DMS53 treated with DMSO at 0.1 percent for 48 hours (cell line): Measurements from ENCODE around the gene PKIB.
"Not testable (repeated sequence)": the region's sequence is repeated elsewhere in the genome, so short reads cannot be mapped to it uniquely, and the experiment has no call there.

Source experiments
- DNase-seq: peaks from one replicate; lab custom pipeline; 2025; ENCODE audit not compliant: unreplicated experiment; lab: John Stamatoyannopoulos, UW

PKIB gene

DNA sequence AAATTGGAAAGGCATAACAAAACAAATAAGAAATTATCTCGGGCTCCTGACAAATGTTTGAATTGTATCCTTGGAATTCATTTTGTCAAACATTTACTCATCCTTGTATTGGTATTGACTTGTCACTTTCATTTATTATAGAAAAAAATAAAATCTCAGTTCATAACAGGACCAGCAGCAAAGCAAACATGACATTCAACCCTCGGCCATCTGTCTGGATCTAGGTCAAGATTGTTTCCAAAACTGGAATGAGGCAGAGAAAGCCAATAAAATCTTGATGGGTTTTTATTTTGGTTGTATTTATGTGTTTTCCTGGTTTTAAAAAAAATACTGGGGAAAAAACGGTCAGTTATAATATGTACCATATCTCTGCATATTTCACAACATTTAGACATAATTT is 126.4 kb downstream of the PKIB start:
- DNase-seq = peak; percentile 46

DNA sequence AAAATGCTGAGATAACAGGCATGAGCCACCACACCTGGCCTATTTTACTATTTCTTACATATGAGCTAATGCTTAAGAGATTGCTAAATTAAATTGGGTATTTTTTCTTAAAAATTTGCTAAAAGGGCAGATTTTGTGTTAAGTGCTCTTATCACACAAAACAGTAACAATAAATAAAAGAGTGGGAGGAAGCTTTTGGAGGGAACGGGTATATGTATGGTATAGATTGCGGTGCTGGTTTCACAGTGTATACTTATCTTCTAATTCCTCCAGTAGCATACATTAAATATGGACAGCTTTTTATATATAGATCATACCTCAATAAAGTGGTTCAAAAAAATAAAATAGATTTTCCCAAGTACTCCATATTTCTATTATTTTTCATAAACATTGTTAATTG is 129.9 kb downstream of the PKIB start:
- DNase-seq = no peak

DNA sequence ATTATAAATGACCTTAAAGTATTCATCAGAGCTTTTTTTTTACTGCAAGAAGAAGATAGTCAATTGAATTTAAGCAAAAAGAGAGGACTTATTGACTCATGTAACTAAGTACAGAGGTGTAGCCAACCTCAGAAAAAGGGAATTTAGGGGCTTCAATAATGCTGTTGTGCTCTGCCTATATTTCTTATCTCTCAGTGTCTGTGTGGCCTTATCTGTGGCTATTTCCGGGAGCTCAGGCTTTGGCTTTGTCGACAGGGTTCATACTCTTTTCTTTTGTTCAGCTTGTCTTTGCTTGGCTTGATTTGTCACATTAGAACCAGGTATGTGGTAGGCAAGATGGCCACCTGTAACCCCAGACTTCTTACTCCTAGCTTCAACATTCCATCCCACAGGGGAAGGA is 130.7 kb downstream of the PKIB start:
- no peak for DNase-seq

DNA sequence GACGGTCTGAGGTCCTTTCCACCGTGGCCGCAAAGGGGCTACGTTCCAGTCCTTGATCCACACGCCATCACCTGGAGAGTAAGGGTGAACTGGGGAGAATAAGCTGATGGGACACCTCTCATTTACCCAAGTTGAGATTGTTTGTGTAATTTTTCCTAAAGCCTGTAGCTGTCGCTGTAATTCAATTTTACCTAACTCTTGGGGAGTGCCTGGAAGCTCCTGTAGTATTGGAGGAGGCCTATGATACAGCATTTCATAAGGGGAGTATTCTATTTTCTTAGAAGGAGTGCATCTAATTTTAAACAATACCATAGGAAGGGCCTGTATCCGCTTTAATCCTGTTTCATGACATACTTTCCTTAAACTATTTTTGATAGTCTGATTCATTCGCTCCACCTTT is 134.0 kb downstream of the PKIB start:
- DNase-seq = not testable (repeated sequence)

DNA sequence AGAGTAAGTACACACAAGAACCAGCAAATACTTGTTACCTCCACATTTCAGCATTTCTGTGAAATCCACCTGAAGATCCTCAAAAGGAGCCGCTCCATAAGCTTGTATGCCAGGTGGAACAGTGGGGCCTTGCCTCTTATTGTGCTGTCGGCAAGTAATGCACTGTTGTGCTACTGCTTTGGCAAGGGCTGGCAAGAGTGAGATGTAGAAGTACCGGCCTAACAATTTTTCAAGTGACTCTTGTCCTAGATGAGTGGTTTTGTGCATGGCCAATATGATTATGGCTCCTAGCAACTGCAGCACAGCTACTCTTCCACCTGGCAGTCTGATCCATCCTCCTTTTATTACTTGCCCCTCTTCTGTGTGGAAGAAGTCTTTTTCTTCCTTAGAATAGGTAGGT is 134.7 kb downstream of the PKIB start:
- DNase-seq = not testable (repeated sequence)

DNA sequence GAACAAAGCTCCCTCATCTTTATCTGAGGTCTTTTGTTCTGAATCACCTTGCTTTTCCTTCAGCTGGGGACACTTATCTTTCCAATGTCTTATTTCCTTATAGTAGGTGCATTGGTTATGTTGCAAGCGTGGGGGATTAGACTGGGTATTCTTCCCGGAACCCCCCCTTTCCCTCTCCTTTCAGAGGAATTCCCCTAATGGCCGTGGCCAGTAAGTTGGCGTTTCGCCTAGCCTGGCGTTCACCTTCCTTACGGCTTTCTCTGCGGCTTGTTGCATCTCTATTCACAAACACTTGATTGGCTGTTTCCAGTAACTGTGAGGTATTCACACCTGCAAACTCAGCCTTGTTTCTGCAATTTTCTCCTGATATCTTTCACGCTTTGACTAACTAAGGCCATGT is 136.5 kb downstream of the PKIB start:
- no peak for DNase-seq

DNA sequence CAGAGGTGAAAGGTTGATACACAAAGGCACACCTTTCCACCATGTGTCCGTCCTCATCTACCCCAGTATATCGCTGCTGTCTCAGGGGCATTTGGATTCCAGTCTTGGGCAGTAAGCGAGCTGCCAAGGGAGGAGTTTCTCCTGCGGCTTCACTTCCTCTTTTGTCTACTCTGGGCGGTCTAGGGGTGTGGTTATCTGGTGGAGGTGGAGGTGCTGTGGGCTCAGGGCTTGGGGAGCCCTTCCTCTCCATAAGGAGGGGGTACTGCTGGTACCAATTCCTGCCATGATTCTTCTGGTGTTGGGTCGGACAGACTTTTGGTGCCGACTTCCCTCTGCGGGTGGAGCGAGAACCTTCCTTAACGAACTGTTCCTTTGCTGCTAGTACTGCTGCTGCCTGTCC is 137.4 kb downstream of the PKIB start:
- DNase-seq = no peak

DNA sequence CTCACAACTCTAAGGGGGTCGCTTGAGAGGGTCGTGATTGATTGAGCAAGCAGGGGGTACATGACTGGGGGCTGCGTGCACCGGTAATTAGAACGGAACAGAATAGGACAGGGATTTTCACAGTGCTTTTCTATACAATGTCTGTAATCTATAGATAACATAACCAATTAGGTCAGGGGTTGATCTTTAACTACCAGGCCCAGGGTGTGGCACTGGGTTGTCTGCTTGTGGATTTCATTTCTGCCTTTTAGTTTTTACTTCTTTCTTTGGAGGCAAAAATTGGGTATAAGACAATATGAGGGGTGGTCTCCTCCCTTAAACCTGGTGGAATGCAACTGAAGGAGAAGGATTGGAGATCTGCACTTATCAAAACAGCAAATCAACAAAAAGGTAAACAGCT is 138.7 kb downstream of the PKIB start:
- DNase-seq = not testable (repeated sequence)

DNA sequence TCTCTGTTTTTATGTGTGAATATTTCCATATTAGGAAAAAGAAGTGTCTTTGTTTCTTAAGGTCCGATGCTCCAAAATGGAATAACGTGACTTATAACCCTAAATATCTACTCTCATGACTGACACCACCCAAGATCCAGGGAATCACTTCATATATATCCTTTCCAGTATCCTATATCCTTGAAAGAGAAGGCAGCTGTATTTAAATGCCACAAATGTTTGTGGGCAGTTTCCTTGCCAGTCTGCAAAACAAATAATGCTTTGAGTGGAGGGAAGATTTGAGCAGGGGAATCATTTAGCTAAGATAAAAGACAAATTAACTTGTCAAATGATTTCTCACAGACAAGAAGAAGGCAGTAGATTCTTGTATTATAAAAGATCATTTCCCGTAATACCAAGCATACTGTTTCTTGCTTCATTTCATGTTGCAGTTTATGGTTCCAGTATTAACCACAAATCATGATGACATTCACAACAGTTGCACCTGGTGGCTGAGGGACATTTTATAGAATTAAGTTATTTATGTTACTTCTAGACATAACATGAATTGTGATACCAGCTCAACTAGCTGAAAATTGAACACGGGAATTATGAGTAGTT is 139.3 kb downstream of the PKIB start:
- peak; percentile 7 for DNase-seq

DNA sequence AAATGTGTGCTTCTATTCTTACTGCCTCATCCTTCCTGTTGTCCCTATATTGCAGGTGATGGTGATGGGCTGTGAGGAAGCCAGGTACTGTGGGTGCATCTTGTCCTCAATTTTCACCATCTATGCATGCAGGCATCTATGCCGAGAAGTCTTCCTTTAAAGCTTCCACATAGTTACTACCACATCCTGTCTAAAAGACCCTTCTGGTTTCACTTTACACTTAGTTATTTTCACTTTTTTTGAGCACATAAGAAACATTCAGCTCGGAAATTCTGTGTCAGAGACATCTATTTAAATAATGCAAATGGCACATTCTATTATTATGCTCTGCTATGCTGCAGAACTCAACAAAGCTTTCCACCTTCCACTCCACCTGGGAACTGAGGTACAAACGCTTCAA is 141.1 kb downstream of the PKIB start:
- DNase-seq = no peak

DNA sequence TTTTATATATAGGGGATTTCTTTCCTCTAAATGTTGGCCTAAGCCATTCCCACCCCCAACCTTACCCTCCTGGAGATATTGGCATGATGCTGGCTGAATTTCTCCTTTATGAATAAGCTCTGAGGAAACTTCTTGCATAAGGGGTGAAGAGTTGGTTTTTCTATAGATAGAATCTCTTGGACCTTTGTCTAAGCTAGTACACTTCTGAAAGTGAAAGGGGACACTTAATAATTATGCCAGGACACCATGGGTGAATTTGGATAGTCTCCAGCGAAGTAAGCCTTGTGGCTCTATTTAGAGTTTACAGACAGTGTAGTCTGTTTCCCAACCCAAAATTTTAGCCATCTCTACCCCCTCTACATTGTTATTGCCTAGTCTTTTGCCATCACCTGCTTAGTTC is 142.3 kb downstream of the PKIB start:
- DNase-seq = no peak

DNA sequence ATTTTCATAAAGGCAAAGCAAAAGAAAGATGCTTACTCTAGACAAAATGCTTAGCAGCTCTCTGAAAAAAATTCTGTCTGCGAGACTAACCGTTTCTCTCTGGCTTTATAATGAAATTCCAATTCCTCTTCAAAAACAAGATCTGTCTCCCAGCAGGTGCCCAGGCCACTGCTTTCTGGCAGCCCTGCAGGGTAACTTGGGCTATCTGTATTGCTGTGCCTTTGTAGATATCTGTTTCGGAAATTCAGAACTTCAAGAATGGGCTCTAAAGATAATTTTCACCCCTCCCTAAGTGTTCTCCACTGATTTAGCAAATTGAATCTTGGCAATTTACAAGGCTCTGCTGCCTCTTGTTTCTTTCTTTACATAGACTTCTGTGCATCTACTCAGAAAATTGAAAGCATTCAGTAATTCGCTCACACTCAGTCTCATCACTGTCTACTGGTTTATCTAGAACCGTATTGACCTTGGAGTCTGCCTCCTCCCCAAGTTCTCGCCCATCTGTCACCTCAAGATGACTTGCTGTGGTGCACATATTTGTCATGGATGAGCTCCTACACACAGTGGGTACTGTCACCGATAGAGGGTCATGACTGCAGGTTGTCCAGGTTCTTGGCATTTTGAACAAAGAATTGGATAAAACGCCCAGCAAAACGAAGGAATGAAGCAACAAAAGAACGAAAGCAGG is 142.9 kb downstream of the PKIB start:
- DNase-seq = no peak

DNA sequence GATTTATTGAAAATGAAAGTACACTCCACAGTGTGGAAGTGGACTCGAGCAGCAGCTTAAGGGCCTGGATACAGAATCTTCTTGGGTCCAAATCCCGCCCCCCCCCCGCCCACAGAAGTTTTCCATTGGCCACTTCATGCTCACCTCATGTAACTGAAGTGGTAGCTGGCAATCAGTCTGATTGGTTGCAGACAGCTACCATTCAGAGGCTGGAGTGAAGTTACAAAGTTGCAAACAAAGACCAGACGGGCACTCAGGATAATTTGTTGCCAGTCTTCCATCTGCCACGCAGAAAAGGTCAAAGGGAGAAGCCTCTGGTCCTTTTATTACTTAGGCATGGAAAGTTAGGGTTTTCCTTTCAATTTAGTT is 143.5 kb downstream of the PKIB start:
- DNase-seq = no peak

DNA sequence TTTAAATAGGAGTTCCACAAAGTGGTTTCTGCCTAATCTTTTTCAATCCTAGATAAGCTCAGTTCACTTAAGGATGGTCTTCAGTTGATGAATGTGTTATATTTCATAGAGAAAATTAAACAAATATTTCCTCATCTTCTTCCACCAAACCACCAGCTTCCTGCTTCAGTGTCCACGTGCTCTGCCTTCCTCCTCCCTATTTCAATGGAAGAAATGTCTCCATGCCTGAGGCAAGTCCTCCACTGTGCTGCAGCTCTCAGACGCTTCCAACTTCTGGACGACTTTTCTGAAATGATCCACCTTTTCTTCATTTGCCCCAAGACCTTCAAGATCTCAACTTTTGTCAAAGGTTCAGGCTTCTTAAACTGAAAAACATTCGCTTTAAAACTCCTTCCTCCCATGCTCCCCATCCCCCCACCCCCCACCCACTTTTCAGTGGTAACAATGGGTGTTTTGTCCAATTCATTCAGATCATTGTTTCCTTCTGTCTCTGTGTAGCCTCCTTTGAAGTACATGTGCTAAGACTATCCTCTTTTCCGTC is 144.1 kb downstream of the PKIB start:
- DNase-seq = no peak

DNA sequence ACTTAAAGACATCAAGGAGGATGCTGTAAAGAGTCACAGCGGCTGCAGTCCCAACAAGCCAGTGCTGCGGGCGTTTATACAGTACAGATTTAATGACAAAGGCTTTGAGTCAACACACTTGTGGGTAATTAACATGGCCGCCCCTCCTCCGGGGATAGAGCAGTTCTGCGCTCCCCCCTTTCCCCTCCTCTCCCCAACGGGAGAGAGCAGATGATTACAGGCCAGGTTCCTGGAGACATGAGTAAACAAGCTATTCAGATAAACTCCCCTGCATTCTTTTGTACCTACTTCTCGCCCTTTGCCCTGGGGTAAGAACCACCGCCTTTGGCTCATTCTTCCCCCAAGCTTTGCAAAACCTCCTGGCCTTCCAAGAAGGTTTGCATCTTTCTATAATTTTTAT is 145.7 kb downstream of the PKIB start:
- DNase-seq = no peak

DNA sequence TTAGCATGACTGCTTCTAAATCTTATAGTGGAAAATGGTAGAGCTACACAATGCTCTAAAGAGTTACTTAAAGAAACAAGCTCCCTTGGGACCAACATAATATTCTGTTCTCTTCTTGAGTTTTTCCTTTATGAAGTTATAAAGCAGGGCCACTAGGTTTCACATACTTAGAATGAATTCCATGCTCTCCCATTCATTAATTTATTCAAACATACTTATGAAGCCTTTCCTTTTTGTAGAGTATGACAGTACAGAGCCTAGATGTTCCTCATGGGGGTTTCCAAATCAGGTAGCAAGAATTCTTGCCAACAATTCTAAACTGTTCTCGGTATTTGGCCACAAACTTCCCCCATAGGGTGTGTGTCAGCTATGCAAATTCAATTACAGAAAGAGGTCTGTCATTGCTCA is 148.7 kb downstream of the PKIB start:
- DNase-seq = no peak

DNA sequence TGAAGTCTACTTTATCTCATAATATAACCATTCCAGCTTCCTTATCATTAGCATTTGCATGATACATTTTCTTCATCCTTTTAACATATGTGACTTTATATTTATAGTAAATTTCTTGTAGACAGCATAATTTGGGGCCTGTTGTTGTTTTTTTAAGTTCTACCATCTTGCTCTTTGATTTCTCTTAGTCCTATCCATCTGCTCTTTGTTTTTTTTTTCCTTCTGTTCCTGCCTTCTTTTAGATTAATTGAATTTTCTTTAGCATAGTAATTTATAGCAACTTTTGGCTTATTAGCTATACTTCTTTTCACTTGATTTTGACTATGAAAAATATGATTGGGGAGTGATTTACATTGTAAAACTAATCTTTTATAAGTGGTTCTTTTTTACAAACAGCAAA is 150.1 kb downstream of the PKIB start:
- no peak for DNase-seq

DNA sequence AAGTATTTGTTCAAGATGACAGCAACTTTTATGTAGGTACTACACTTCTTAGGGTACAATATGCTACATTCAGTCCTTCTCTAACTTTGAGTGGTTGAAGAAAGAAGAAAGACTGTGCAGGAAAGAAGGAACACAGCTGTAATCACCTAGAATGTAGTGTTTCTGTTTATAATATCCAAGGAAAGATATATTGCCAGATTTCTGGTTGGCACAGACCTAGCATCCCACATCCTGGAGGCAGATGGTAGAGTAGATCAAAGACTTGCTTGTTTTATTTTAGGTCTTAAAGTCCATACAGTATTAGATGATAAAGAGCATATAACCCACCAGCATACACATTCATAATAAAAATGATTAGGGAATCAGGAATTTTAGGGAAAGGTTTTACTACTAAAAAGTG is 156.1 kb downstream of the PKIB start:
- DNase-seq = no peak

DNA sequence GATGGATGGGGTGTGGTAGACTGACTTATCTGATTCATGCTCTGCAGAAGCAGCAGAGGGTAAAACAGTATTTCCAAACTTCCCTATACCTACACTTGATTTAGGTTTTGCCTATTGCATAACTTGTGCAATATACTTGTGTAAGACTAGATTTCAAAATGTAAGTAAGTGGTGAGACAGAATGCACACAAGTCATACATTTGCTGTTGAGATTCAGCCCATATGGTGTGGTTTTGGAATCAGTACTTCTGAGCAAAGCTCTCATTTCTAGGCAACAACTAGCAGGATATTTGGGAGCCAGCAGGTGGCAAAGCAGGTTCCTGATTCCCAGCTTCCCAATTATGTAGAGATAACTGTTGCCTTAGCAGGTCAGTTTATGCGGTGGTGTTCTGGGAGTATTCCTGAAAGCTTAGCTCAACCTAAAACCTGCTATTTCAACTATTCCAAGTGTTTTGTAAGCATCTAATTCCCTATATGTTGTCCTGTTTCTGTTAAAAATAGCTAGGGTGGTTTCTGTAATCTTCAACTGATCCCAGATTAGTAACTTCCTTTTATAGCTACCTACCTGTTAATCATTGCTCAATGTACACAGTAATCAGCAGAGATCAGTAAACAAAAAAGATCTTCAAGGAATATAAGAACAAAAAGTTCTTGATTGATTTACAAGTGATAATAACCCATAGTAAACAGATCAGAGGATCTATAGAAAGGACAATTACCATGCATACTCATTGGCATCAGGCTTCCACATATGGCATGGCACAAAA is 160.8 kb downstream of the PKIB start:
- DNase-seq = no peak

DNA sequence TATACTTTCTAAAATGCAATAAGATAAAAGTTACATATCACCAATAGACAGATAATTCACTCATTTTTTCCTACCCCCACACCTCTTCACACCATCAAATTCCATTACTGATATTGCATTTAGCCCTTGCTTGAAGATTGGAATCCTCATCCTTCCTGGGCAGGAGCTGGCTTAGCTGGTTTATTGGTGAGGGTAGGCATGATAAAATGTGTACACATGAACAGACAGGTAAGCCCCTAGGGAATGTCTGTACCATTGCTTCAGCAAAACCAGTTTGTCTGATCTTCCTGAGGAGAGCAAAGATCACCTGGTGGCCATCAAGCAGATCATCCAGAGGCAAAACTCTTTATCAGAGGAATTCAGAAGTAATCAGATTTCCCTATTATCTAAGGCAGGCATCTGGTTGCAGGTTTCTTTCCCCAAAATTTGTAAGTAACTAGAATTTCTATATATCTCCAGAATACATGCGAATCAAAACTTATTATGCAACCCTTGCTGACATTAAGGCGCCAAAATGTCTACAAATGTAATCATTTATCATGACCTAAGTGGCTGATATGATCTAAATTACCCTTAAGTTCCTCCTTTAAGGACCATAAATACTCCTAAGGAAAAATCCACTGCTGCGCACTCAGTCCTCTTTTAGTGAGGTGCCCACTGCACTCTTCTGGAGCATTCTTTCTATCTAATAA is 162.7 kb downstream of the PKIB start:
- DNase-seq = no peak
